ENCODE results near the gene PTPRB.

GRCh38 chr12:70661466-70662161, 24.4 kb upstream of the PTPRB start:
- TF ChIP-seq POLR2AphosphoS5 (IDR thresholded peaks at IDR 0.05): no peak
- TF ChIP-seq CTCF (IDR thresholded peaks at IDR 0.05): no peak
- TF ChIP-seq EP300 (IDR thresholded peaks at IDR 0.05): no peak
- TF ChIP-seq POLR2A (IDR thresholded peaks at IDR 0.05): no peak
